GM19351 (cell line): ENCODE data around the gene TMED4.
"Not testable (repeated sequence)": the region's sequence is repeated elsewhere in the genome, so short reads cannot be mapped to it uniquely, and the experiment has no call there.

Experiments
- ATAC-seq: cut with Tn5 transposase; IDR thresholded peaks from one replicate; pipeline ENCODE4 v1.9.1; 2021; ENCODE audit warnings: mild to moderate bottlenecking, moderate library complexity; ENCODE audit not compliant: unreplicated experiment

Gene TMED4

GRCh38 chr7:44572771-44573170 is 9.3 kb downstream of the TMED4 start:
- ATAC-seq = no peak

DNA sequence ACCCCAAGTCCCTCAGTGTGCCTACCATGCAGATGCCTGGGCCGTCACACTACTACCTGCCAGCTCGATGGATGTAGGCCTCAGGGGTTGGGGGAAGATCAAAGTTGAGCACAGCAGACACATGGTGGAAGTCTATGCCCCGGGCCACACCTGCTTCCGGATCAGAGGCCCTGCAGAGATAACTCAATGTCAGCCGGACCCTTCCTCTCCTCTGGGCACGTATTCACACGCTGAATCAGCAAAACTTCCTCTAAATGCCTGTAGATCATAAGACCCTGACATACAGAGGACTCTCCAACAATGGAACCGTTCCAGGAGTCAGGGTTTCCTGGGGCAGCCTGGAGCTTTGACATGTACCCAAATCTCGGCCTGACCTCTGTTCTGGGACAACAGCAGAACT is 12.1 kb downstream of the TMED4 start:
- ATAC-seq = no peak

DNA sequence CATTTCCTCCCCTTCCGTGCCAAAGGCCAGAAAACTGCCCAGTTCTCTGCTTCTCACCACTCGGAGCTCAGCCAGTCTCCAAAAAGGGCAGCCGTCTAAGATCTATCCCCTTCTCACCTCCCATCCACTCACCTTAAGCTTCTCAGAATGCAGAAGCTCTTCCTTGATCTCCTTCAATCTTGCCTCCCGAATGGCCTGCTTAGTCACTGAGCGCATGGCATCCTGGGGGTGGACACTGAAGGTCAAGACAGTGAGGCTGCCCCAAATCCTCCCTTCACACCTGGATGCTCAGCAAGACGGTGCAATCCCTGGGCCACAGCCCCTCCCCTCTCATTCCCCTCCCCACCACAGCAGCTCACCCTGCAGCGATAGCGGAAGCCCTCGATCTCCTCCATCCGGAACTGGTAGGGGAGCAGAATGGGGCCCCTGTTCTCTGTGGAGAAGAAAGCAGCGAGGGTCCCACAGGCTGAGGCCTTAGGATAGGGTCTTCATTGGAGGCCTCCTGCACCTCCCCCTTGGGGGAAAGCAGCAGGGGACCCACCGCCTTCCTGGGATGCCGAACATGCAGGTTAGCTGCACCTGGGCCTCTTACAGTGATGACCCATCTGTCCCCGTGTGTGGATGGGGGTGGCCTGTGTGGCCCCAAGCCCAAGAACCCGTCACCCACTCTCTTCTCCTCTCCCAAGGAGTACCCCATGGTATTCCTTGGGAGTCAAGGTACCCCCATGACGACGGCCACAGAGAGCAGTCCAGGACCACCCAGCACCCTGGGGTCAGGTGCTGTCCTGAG is 13.1 kb downstream of the TMED4 start:
- no peak for ATAC-seq

DNA sequence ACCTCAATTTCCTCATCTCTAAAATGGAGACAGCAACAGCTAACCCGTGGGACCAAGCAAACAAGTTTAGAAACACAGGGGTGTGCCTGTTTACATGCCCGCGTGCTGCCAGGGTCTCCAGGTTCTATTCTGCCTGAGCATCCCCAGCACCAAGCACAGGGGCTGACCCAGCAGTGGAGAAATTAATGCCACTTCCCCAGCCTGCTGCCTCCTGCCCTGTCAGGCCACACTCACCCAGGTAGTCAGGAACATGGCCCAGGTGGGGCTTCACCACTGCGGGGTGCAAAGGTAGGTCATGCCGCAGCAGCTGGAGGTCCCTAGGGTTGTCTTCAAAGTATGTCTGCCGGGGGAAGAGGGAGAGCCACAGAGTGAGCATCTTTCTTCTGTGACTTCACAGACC is 14.1 kb downstream of the TMED4 start:
- ATAC-seq = no peak

DNA sequence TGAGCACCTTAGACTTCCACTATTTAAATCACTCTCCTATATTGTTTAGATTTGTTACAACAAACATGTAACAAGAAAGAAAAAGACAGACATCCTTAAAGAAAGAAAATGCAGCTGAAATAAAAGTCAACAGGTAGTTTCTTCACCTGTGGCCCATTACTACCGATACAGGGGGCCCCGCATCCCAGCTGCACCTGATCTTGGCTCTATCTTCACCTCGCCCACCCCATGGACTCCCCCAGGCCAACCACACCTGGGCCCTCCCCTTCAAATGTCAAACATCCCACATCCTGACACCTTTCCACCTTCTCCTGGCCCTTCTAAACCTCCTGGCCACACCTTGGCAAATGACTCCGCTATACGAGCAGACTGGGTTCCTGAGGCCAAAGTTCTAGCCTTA is 15.4 kb downstream of the TMED4 start:
- ATAC-seq = no peak

DNA sequence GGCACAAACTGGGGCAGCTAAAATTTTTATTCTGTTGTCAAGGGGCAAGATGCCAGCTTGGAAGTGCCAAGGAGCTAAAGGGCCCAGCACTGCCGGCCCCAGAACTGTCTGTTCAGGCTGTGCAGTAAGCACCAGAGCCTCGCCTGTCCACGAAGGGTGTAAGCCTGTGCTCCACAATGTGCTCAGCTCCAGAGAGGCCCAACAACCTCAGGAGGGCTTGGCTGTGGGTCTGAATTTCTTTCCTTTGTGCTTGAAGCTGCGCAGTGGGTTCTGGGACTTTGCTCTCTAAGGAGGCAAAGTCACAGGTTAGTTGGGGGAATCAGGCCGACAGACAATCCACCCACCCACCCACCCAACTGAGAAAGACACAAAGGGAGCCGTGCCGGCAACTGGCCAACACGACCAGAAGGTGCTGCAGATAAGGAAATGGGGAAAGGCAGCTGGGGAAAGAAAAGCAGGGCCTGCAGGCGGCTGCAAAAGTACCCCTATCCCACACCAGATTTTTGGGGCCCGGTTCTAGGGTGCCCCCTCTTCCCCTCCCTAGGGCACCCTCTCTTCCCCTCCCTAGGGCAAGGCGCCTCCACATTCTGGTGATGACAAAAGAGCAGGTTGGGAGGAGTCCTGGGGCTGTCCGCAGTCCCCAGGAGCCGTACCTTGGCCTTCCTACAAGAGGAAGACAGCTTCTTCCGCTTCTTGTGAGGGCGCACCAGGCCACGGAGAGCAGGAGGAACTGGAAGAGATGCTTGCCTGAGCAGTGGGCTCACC is 16.1 kb downstream of the TMED4 start:
- ATAC-seq = no peak

DNA sequence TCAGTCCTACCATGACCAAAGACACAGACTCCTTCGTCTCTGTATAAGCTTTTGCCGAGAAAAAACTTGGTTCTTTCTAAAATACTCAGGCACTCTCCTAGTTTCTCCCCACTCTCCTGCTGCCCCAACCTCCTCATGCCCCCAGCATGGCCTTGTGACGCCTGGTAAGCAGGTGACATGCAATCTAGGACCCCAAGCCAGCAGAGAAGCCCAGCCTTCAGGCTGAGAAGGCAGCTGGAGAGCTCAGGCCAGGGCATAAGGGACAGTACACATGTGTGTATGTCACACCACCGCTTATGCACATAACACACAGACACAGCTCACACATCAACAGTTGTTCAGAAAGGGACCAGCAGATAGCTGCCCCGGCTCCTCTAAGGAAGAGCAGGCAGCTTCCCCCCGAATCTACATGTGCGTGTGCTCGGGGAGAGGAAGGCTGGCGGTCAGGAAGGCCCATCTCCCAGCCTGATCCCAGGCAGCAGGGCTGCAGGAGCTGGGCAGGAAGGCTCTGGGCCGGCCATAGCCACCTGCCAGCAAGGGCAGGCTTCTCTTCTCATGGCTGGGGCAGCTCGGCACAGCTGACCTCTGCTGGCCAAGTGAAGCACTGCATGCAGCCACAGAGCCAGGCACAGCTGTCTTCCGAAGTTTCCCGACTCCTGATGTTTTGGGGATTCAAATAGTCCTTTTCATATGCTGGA is 16.8 kb downstream of the TMED4 start:
- peak; percentile 73 for ATAC-seq

DNA sequence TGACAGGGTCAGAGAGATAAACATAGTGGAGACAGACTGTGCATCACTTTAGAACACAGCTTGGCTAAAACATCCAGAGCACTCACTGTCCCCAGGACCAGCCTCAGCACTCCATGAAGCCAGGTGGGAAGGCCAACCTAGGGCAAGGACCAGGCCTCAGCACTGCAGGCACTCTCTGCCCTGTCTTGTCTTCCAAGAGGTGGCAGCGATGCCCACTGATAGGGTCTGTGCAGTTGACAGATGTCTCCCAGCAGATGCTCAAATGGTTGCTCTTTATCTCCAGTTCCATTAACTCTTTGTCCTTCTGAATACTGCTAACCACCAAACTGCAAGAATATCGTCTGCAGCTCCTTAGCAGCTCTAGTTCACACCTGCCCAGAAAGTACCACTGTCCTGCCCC is 17.4 kb downstream of the TMED4 start:
- ATAC-seq = no peak

- no peak for ATAC-seq
Observed at GRCh38 chr7:44563171-44563679, 18.8 kb downstream of the TMED4 start.

GRCh38 chr7:44562622-44562962 is 19.4 kb downstream of the TMED4 start:
- not testable (repeated sequence) for ATAC-seq

DNA sequence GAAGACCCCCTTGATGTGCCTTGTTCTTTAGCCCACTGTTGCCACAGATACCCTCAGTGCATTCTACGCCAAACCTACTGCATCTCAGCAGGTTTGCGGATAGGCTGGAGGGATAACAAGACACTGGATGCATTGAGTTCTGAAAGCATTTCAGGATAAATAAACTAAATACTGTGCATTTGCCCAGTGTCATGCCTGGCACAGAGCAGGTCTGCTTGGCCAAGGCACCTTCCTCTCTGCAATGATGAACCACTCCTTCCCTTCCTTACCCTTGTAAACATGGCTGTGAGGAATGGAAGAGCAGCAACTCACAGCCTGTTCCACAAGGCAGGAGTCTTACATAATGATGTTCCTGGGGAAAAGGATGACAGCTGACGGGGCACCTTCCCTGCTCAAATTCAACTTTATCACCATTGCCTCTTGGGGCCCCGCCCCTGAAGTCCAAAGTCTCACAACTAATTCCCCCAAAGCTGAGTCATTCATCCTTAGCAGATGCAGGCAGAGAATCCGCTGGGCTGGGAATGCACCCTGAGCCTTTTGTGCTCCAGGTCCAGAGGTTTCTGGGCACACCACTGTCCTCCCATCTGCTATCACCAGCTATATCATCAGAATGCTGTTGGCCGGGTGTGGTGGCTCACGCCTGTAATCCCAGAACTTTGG is 19.9 kb downstream of the TMED4 start:
- no peak for ATAC-seq

DNA sequence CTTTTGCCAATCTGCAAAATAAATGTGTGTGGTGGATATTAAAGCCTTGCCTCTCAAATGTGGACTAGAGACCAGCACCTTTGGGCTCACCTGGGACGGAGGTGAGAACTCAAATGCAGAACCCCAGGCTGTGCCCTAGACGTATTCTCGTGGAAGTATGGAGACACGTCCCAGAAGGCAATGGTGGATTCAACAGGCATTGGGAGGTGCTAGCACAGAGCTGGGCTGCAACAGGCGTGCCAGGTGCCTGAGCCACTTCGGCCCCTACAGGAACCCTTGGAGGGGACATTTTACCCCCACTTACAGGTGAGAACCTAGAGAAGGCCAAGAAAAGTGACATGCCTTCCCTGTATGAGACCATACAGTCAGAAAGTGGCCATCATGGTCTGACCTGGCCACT is 20.6 kb downstream of the TMED4 start:
- ATAC-seq = no peak

- ATAC-seq = no peak
Observed at GRCh38 chr7:44559485-44559884, 22.5 kb downstream of the TMED4 start.

DNA sequence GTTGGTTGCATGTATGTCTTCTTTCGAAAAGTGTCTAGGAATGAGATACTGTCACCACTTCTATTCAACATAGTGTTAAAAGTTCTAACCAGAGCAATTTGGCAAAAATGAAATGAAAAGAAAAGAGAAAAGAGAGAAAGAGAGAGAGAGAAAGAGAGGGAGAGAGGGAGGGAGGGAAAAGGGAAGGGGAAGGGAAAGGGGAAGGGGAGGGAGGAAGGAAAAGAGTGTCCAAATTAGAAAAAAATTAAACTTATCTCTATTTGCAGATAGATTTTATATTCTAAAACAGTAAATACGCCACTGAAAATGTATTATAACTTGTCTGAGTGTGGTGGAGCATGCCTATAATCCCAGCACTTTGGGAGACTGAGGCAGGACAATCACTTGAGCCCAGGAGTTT is 24.5 kb downstream of the TMED4 start:
- ATAC-seq = no peak

DNA sequence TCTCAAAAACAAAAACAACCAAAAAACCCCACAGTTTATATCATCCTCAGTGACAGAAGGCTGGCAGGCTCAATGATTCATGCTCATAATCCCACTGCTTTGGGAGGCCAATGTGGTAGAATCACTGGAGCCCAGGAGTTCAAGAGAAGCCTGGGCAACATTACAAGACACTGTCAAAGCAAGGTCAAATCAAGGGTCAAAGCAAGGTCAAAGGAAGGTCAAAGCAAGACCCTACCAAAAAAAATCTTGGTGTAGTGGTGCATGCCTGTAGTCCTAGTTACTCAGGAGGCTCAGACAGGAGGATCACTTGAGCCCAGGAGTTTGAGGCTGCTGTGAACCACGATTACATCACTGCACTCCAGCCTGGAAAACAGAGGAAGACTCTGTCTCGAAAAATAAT is 26.7 kb downstream of the TMED4 start:
- no peak for ATAC-seq

DNA sequence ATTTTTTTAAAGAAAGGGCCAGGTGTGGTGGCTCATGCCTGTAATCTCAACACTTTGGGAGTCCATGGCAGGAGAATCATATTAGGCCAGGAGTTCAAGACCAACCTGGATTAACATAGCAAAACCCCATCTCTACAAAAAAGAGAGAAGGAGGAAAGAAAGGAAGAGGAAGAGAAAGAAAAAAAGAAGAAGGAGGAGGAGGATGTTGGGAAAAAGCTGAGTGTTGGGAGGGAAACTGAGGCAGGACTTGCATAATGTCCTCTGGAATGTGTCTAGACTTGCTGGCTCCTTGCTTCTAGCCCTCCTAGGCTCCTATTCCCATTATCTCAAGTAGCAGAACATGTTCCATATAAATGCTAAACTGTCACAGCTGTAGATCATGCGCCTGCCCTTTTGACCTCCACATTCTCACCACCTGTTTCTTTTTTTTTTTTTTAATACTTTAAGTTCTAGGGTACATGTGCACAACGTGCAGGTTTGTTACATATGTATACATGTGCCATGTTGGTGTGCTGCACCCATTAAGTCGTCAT is 29.5 kb downstream of the TMED4 start:
- ATAC-seq = not testable (repeated sequence)

- ATAC-seq = no peak
Observed at GRCh38 chr7:44549457-44549856, 32.6 kb downstream of the TMED4 start.

GRCh38 chr7:44548893-44549292 is 33.1 kb downstream of the TMED4 start:
- no peak for ATAC-seq

- ATAC-seq = no peak
Observed at GRCh38 chr7:44547536-44548231, 34.3 kb downstream of the TMED4 start.

GRCh38 chr7:44541876-44542610 is 40.0 kb downstream of the TMED4 start:
- ATAC-seq = no peak
